Activated CD4-positive, CD25-positive, alpha-beta regulatory T cell treated with anti-CD3 and anti-CD28 coated beads, Interleukin-2, amount 50 U/mL, for 24 hours (primary cell): ENCODE data around the gene DGKB.

Experiments
- ATAC-seq, 2 donors: fragments of 150-1000 bp; cut with Tn5 transposase; one replicate each; pipeline ENCODE4 v1.10.0; 2021; ENCODE audit warnings: mild to moderate bottlenecking in 1 of 2, moderate library complexity in 1 of 2

DGKB gene

DNA sequence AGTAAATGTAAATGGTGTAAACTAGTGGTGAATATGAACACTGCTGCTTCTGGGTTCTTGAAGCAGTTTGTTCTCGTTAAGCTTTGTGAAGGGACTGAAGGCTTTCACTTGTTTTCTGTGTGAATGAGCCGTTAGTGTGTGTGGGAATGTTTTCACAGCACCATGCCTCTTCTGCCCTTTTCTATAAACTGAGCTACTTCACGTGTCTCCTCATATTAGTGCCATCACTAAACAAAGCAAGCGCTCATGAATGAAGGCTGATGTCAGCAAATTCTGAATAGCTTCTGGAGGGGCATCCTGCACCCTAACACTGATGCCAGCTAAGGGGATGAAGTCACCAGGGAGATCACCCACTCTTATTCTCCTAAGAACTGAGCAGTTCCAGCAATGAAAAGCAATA lies 707.5 kb downstream of the DGKB start:
- ATAC-seq = no peak

DNA sequence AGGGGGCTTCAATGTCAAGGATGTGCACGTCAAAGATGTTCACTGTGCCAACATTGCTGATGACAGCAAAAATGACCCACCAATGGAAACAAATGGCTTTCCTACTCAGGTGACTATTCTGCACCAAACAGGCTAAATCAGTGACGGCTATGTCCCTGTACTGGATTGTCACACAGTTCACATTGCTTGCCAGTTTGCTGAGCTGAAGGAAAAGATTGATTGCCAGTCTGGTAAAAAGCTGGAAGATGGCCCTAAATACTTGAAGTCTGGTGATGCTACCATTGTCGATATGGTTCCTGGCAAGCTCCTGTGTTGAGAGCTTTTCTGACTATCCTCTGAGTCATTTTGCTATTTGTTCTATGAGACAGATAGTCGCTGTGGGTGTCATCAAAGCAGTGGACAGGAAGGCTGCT lies 710.9 kb downstream of the DGKB start:
- no peak for ATAC-seq

GRCh38 chr7:14184292-14184864 lies 718.2 kb downstream of the DGKB start:
- ATAC-seq = no peak

DNA sequence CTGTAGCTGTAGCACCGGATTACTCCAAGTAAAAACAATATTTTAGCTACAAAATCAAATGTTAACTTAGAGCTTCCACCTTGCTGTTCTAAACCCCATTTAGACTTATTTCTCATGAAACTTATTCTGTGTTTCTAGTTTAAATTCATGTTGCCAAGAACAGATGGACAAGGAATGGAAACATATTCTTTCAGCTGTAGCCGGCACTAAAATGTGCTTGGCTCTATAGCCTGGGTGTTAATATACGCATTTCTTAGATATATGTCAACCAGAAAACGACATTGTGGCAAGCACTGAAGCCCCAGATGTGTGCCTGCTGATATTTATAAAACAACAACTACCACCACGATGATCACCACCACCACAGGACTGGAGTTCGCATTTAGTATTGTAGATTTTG lies 722.8 kb downstream of the DGKB start:
- no peak for ATAC-seq

- no peak for ATAC-seq
Observed at GRCh38 chr7:14177876-14178275, 724.7 kb downstream of the DGKB start.

DNA sequence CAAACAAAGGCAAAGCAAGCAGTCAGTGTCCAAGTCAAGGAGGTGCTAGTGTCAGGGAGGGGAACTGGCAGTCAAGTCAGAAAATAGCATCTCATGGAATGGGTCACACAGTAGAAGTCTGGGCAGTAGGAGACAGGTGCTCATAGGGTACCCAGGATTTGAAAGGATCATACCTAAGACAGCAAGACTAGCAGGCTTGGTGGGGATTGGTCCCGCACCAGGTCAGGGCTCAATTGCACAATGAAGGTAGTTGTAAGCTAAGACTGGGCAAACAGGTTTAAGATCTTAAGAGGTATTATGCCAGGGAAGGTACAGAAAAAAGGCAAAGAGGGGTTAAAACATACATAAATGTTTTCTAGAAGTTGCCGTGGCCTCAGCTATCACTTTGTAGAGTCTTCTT lies 731.7 kb downstream of the DGKB start:
- no peak for ATAC-seq

DNA sequence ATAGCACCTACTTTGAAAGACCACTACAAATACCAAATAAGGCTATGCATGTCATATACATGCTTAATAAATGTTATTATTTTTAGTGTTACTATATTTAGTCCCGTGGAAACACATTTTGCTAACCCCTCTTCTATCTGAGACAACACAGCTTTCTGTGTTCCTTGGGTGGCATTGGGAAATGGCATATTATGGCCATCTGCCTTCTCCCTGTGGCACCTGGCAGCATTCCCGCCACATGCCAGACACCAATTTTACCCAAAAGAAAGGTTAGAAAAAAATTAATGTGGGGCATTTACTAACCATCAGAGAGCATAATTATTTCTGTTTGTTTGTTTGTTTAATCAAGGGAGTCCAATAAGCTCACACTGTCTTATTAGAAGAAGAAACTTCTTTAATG lies 744.4 kb downstream of the DGKB start:
- no peak for ATAC-seq

GRCh38 chr7:14156436-14156835 lies 746.1 kb downstream of the DGKB start:
- ATAC-seq = no peak

DNA sequence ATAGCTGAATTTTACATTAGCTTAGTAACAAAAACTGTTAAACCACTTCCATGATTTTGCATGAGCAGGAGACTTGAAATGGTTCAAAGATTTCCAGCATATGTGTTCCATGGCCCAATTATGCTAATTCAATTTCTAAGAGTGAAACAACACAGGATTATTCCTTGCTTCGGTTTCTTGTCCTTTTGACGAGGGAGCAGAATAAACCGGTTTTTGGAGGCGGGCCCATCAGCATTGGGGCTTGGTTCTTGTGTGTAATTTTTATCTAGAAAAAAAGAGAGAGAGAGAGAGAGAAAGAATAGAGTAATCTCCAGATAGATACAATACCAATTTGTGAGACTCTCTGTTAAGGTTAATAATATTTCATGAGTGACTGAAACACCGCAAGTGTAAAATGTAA lies 753.6 kb downstream of the DGKB start:
- no peak for ATAC-seq

GRCh38 chr7:14147532-14147931 lies 755.0 kb downstream of the DGKB start:
- no peak for ATAC-seq

- no peak for ATAC-seq
Observed at GRCh38 chr7:14144538-14144937, 758.0 kb downstream of the DGKB start.

DNA sequence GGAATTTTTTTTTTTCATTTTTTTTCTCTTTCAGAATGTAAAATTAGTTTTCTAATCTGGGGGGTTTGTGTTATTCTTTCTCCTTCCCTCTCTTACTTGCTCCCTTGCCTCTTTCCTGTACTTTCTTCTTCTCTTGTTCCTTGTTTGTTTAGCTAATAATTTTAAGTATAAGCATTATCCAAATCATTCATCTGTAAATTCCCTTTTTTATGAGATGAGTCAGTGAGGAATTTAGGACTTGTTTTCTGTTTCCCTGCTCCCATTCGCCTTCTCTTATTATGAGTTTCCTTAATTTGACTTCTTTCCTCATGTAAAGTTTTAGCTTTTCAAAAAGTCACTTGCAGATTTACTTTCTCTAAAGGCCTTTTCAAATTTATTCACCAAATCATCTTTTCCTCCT lies 758.4 kb downstream of the DGKB start:
- ATAC-seq = no peak

DNA sequence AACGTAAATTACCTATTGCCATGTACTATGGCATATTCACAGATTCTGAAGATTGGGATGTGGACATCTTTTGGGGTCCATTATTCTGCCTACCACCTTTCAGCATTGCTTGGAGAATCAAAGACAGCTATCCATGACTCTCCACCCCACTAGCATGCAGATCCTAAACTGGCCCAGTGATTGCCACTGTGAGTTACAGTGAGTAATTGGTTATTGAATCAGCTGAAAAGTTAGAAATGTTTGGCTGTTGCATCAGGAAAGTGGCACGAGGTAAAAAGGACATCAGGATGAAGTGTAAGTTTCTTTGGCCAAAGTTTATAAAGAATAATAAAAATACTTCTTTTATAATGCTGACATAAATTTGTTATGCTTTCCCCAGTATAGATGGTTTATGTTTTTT lies 764.9 kb downstream of the DGKB start:
- no peak for ATAC-seq

DNA sequence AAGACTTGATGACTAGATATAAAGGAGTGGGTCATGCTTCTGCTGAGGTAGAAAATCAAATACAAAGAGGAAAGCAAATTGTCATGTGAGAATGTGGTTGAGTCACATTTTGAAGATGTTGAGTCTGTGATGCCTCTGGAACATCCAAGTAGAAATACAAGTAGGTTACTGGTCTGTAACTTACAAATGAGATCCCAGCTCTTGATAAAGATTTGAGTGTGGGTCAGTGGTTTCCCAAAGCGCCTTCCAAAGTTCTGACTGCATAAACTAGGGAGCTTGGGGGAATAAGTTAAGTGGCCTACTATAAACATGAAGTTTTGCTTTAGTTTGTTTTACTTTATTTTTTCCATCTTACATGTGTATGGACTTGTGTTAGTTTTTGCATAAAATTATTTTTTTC lies 768.8 kb downstream of the DGKB start:
- no peak for ATAC-seq

DNA sequence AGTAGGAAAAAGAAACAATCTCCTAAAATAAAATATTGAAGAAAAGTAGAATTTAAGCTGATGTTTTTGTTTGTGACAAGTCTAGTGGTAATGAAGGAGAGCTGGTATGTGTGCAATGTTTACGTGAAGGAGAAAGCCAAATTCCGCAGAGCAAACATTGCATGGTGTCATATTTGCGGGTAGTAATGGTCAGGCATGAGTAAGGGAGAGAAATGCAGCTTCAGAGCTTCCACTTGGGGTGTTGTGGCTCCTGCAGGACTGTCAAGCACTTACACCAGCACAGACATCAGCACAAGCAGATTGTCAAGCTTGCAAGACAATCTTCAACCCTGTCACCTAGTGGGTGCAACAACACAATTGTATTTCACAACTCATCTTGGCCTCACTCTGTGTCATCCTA lies 776.6 kb downstream of the DGKB start:
- ATAC-seq = no peak

DNA sequence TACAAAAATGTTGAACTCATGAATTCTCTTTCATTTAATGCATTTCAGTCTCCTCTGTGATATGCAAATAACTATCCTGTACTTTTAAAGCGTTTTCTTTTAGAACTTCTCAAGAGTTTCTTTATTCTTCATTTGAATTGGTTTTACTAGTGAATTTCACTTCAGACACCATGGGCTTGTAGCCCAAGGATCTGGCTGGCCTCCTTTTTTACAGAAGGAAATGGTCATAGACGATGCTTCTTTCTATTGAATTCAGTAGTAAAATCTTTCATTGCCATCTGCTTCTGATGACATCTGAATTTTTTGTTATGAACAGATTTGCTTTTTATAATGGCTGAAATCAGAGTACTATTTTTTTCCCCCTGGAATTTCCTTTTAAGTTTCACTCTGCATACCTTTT lies 777.8 kb downstream of the DGKB start:
- ATAC-seq = no peak

DNA sequence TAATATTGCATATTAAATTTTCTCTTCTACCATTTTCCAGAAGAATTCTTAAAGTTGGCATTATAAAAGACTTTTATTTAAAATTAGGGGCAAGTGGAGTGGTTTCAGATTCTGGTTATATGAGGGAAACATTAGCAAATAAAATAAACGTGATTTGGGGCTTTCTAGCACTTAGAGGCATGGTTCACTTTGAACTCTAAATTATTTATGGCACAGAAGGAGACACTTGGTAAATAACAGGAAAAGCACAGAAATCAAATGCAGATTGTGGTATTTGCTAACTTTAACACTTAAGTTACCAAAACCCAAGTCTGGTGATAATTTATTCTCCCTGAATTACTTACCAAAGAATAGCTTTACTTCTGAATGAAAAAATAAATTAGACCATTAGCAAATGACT lies 778.6 kb downstream of the DGKB start:
- no peak for ATAC-seq

DNA sequence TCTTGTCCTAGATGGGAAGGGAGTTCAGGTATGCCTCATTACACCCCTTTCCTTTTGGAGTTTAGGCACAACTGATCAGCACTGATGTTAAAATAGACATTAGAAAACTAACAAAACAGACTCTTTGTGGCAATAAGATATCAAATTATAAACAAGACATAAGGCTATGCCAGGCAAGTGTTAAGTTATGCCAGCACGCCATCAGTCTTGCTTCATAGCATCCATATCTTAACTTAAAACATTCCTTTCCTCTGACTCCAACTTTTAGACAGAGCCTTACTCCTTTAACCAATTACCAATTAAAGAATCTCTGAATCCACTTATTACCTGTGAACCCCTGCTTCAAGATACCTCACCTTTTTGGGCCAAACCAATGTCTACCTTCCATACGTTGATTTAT lies 786.9 kb downstream of the DGKB start:
- ATAC-seq = no peak

DNA sequence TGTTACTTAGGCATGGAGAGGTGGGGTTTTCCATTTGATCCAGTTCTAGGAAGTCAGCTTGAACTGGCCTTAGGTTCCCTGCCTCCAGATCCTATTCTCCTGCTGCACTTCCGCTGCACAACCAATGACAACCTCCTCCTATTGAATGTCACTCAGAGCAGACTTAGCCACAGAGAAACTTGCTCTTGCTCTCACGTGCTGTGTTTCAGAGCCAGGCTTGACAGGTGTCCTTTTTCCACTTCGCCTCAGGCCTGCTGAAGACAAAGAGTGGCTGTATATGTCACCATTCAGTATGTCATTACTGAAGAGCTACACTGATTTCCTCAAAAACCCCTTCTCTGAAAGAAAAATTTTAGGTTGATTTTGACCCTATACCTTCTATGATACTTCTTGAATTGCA lies 797.7 kb downstream of the DGKB start:
- ATAC-seq = no peak

DNA sequence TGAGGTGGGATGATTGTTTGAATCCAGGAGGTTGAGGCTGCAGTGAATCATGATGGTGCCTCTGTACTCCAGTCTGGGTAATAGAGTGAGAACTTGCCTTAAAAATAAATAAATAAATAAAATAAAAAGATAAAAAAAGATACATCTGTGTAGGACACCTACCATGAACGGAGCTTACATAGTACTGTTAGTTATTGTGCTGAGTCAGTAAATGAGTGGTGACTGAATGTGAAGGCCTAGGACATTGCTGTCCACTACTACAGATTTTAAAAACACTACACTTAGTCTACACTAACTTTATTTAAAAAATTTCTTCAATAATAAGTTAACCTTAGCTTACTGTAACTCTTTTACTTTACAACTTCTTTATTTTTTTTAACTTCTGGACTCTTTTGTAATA lies 806.4 kb downstream of the DGKB start:
- no peak for ATAC-seq

DNA sequence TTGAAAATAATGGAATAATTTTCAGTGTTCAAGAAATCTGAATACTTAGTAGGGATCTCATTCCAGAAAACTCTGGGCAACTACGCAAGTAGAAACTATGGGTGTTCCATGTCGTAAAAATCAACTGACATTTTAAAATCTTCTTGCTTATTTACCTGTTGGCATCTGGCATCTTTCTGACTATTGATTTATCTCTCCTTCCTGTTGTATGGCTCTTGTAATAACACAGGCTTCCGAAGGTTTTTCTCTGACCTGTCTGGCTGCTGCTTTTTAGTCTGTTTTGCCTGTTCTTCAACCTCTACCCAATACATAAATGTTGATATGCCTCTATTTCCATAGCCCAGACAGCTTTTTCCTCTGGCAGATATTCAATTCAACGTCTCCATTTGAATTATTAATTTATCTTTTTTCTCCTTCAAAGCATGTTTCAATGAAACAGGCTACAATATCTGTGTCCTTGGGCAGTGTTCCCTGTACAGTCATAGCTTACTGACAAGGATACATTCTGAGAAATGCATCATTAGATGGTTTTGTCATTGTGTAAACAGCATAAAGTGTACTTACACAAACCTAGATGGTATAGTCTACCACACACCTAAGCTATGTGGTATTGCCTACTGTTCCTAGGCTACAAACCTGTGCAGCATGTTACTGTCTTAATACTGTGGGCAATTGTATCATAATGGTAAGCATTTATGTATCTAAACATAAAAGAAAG lies 807.2 kb downstream of the DGKB start:
- no peak for ATAC-seq
